B cell (primary cell): ENCODE measurements around the gene KIAA1328.

Source experiments
- CTCF ChIP-seq: fragments of 200-600 bp; IDR thresholded peaks from one replicate; pipeline ENCODE4 v1.8.0; 2022; ENCODE audit warnings: antibody characterized with exemption, mild to moderate bottlenecking
- EZH2 ChIP-seq: IDR thresholded peaks from 2 replicates; pipeline ENCODE4 v1.6.1; 2012; ENCODE audit warnings: borderline replicate concordance, low read depth, mild to moderate bottlenecking, moderate library complexity, low read length; ENCODE audit not compliant: insufficient read depth, poor library complexity, severe bottlenecking

GRCh38 chr18:37135177-37135576 is 306.2 kb downstream of the KIAA1328 start:
- TF ChIP-seq CTCF, result no peak
- no peak for TF ChIP-seq EZH2
